GM18909 (cell line): ENCODE measurements around the gene SEPTIN1.
A peak's percentile ranks its signal among the peaks of the same experiment; 100 is the strongest.
"Not testable (repeated sequence)": the region's sequence is repeated elsewhere in the genome, so short reads cannot be mapped to it uniquely, and the experiment has no call there.

Experiments used
- ATAC-seq: cut with Tn5 transposase; IDR thresholded peaks from one replicate; pipeline ENCODE4 v1.9.1; 2021; ENCODE audit warnings: mild to moderate bottlenecking; ENCODE audit not compliant: unreplicated experiment, poor library complexity

The SEPTIN1 gene

GRCh38 chr16:30358577-30358936 is 23.8 kb downstream of the SEPTIN1 start:
- ATAC-seq = no peak

DNA sequence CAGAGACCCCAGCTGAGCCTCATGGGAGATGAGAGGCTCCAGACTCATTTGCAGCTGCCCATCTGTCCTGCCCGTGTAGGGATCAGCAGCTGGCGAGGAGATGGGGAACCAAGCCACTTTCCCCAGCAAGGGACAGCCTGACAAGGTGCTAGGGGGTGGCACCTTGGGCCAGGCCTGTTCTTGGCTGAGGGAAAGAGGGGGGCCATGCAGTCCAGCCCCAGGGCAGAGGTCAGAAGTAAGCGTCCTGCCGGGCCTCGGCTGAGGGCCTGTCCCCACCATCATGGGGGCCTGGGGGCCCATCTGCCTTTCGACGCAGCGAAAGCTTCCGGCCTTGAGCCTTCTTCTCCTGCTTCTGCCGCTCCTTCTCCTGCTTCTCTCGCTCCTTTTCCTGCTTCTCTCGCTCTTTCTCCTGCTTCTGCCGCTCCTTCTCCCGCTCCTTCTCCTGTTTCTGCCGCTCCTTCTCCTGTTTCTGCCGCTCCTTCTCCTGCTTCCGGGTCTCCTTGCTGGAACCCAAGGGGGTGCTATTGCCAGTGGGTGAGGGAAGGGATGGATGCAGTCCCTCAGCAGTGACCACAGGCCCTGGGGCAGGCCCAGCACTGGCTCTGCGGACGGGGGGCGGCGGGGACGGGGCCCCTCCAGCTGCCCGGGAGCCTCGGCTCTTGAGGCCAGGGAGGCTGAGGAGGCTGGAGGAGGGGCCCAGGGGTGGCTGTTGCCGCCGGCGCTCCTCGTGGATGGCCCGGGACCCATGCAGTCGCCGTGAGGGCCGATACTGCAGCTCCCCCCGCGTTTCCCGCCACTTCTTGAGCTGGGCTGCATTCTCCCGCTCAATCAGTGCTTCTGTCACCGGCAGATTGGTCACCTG is 24.4 kb downstream of the SEPTIN1 start:
- ATAC-seq = no peak

GRCh38 chr16:30357085-30357714 is 25.2 kb downstream of the SEPTIN1 start:
- no peak for ATAC-seq

- no peak for ATAC-seq
These were observed 25.8 kb downstream of the SEPTIN1 start for GRCh38 chr16:30356401-30357084.

DNA sequence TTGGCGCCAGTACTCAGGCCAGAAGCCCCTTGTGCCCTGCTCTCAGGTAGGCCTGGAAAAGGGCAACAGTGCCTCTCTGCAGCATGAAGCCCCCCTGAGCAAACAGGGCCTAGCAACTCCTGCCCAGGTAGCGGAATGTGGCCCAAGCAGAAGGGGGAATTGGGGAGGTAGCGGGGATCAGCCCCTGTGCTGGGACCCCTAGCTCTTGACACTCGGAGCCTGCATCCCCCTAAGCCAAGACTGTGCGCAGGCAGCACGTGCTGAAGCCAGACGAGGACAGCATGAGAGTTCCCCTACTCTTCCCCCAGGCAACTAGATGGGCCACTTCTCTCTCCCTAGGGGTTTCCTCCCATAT is 26.4 kb downstream of the SEPTIN1 start:
- ATAC-seq = no peak

DNA sequence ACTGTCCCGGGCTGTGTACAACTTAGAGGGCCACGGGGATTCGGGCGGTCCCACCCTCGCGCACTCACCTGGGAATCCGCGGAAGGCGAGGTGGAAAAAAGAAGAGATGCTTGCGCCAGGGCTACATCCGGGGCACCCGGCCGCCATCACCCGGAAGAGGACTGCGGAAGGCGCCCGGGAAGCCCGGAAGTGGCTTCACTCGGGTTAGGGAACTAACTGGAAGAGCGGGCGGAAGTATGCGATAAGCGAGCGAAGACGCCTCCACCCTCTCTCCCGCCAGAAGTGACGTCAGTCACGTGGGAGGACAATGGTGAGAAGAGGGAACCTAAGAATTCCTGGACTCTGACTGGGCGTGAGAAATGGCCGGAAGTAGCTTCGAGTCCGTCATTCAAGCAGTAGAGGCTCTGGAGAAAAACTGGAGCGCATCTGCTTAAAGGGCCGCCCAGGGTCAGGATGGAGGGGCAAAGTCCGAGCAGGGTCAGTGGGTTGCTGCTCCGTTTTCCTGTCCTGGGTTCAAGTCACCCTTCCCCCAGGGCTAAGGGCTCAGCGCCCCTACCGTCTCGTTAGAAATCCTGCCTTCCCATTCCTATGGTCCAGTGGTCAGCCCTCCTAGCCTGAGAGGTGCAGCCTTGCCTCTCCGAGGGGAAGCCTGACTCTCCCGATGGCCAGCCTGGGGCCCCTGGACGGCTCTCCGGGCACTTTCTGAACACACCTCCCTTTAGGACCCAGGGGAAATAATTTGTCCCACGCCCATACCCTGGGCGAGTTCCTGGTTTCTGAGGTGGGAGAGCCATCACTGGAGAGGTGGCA is 27.0 kb downstream of the SEPTIN1 start, which contains the start of gene CD2BP2:
Gene CD2BP2 (minus strand): TSS at position 165 of the 810 bp plus-strand sequence. CDS start 627 bp downstream, outside the sequence.
- ATAC-seq = peak; percentile 58

DNA sequence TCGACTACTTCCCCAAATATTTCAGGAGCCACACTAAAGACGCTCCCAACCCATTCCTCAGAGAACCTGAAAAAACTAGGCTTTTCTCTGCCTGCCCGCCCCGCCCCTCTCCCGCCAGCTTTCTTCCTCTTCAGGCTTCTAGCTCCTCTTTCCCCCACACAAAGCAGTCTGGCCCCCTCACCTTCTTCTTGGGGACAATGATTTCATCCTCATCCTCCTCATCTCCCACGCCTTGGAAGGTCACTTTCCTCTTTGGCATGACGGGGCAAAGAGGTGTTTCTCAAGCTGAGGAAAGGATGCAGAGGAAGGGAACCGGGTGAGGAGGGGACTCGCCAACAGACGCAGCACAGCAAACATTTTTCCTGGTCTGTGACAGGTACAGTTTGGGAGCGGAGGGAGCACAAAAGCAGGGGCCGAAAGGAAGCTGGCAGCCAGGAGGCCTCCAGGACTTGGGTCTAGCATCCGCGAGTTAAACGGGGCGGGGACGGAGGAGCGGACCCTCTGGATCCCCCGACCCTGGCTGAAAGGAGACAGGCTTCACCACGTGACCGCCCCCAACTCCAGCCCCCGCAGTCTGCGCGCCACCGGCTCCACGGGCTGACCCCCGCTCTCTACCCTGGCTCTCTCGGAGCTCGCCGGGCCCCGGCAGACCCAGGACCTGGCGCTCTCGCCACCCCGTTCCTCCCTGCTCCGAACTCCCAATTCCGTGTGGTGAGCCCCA is 27.8 kb downstream of the SEPTIN1 start:
- ATAC-seq = no peak

- ATAC-seq = no peak
These were observed 28.8 kb downstream of the SEPTIN1 start for GRCh38 chr16:30353438-30354129.

DNA sequence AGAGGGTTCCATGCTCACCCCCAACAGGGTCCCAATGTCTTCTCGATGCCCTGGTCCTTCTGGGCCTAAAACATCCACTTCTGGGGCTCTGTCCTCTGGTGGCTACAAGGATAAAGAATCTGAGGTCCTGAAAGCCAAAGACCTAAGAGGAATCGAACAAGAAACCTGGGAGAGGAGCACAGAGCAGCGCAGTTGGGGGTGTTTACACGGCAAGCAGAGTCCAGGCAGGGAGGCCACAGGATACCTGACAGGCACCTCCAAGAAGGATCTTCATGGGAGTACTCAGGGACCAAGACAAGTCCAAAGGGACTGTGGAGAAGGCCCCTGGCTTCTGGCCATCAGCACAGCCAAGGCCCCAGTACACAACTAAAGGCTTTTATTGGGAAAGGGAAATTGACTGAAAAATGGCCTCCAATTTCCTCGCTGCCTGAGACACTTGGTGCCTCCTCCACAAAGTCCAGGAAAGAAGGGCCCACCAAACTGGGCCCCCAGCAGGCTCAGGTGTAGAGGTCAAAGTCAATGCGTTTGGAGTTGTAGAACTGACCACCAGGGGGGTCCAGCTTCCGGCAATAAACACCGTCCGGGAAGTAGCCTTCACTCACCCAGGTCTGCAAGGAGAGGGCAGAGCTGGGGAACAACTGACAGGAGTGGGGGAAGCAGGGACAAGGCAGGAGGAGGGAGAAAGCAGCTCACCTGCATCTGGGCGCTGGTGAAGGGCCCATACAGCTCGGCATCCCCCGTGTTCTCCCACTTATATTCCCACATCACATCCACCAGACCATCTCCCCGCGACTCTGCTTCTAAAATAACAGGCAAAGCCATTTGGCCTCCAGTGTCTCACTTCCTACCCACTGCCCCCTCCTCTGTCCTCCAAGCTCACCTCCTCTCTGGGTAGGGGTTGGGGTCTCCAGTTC is 29.6 kb downstream of the SEPTIN1 start:
- ATAC-seq = no peak

DNA sequence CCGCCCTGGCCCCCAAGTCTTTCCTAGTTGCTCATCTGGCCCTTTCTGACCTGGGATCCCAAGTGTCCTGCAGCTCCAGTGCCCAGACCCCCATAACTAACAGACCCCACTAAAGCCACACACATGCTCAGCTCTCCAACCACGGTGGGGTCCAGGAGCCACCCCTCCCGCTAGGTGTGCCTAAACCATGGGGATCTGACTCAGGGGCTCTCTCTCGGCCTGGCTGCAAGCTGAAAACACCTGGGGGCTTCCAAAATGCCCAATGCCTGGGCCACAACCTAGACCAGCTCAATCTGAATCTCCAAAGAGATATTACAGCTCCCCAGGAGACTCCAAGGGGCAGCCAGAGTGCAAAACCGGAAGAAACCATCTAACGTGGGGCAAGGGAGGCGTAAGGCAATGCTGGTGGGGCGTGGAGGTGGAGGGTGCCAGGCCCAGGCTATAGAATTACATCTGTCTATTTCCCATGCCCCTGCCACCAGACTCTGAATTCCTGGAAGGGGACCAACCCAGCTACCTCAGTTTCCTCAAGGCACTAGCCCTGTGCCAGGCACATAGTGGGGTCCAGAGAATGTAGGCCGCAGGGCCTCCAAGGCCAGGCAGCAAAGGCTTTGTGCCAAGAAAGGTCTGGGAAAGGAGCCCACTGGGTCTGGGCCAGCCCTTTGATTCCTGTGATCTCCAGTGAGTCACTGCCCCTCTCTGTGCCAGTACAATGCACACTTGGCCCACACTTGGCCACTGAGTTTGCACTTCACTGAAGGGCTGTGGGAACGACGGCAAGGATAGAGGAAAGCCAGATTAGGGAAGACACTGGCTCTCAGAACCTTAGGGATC is 30.6 kb downstream of the SEPTIN1 start:
- ATAC-seq = no peak

GRCh38 chr16:30351001-30351441 is 31.3 kb downstream of the SEPTIN1 start:
- ATAC-seq = no peak

GRCh38 chr16:30350134-30350871 is 32.1 kb downstream of the SEPTIN1 start:
- peak; percentile 48 for ATAC-seq

DNA sequence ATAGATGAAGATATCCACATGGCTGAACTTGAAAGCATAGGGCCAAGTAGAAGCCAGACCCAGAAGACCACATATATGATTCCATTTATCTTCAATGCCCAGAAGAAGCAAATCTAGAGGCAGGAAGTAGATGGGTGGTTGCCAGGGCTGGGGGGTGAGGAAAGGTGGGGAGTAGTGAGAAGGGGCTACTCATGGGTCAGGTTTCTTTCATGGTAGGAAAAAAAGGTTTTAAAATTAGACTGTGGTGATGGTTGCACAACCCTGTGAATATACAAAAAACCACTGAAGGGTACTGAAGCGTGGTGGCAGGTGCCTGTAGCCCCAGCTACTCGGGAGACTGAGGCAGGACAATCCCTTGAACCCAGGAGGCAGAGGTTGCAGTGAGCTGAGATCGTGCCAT is 32.7 kb downstream of the SEPTIN1 start:
- no peak for ATAC-seq

GRCh38 chr16:30348929-30349328 is 33.4 kb downstream of the SEPTIN1 start:
- ATAC-seq = no peak

DNA sequence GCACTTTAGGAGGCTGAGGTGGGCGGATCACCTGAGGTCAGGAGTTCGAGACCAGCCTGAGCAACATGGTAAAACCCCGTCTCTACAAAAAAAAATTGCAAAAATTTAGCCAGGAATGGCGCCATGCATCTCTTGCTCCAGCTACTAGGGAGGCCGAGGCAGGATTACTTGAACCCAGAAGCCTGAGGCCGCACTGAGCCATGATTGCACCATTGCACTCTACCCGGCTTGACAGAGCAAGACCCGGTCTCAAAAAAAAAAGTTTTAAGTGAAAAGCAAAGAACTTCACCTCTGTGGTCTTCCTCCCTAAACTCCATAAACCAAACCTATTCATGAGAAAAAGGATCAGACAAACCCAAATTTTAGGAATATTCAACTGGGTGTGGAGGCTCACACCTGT is 34.2 kb downstream of the SEPTIN1 start:
- no peak for ATAC-seq

DNA sequence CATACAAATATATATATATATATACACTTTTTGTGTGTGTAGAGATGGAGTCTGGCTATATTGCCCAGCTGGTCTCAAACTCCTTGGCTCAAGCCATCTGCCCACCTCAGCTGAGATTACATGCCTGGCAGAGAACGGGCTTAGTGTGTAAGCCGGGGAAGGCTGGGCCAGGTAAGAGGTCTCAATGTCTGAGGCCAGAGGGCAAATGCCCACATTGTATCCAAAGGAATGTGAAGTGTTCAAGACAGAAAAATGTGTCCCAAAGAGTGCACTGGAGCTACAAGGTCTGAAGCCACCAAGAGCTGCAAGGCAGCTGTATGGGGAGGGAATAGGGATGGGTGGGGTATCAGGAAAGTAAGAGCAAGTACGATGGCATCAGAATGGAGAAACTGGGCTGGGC is 36.1 kb downstream of the SEPTIN1 start:
- no peak for ATAC-seq

DNA sequence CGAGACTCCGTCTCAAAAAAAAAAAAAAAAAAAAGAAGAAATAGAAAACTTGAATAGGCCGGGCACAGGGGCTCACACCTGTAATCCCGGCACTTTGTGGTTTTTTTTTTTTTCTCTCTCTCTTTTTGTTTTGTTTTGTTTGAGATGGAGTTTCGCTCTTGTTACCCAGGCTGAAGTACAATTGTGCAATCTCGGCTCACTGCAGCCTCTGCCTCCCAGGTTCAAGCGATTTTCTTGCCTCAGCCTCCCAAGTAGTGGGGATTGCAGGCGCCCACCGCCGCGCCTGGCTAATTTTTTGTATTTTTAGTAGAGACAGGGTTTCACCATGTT is 38.9 kb downstream of the SEPTIN1 start:
- ATAC-seq = not testable (repeated sequence)
